Inflammatory macrophage (primary cell): ENCODE results near the gene PCED1B.
"Not testable (repeated sequence)": the region's sequence is repeated elsewhere in the genome, so short reads cannot be mapped to it uniquely, and the experiment has no call there.

Experiments used
- DNase-seq, 2 donors: peaks; one replicate each; pipeline ENCODE4 v3.0.0-alpha.2; 2020 to 2022

The PCED1B gene

DNA sequence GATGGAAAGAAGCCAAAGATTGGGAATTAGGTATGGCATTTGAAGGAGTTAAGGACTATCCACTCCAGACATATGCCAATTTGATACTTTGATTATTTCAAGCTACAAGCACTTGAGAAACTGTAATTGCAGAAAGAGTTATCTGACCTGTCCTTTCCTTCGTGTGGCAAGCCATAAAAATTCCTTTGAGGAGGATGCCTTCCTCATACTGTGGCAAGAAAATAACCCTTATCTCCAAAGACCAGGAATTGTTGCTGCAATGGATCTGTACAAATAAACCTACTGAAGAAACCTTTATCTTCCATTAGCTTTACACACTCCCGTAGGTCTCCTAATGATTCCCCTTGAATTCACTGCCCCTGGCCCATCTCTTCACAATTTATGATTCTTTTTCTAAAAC is 165.4 kb downstream of the PCED1B start:
- no peak for DNase-seq

DNA sequence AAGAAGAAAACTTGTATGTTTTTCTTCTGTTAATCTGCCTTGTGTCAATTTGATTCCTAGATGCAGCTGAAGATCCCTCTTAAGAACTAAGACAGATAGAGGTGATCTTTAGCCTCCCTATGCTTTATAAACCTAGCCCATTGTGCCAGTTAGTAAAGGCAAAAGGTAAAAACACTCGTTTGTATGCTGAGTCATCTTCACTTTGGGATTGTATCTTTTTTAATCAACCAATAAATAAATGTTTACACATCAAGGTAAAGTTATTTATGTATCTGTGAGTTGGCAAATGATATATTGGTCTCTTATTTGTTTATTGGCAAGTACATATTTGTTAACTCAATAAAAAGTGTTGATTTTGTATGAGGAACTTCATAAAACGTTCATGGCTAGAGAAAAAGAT is 166.2 kb downstream of the PCED1B start:
- no peak for DNase-seq

DNA sequence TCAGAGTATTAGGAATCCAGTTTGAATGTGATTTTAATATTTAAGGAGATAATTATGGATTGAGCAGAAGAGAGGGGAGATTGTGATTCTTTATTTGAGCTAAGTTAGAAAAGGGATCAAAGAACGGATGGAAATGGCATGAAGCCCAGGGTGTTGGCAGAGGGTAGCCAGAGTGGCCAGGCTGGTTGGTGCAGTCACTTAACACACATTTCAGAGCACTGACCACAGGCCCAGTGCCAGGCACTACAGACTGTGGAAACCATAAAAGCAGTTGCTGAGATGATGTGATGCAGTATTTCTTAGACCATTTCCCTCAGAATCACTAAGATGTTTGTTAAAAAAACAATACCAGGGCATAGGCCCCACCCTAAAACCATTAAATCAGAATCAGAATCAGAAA is 168.0 kb downstream of the PCED1B start:
- DNase-seq = no peak

DNA sequence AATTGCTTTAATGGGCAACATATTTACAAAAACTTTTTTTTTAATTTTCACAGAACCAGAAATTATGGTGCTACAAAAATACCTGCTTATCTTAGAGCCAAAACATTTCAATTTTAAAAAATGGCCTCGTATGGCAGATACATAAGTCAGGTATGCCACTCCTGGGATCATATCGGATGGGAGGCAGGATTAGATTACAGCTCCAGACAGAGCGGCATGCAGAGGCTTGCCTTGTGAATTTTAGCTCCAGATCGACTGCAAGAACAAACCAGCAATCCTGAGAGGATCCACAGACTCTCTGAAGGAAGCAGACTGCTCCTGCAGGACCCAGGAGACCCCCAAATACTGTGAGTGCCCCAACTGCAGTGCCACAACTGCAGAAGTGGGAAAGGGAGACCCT is 169.7 kb downstream of the PCED1B start:
- no peak for DNase-seq

DNA sequence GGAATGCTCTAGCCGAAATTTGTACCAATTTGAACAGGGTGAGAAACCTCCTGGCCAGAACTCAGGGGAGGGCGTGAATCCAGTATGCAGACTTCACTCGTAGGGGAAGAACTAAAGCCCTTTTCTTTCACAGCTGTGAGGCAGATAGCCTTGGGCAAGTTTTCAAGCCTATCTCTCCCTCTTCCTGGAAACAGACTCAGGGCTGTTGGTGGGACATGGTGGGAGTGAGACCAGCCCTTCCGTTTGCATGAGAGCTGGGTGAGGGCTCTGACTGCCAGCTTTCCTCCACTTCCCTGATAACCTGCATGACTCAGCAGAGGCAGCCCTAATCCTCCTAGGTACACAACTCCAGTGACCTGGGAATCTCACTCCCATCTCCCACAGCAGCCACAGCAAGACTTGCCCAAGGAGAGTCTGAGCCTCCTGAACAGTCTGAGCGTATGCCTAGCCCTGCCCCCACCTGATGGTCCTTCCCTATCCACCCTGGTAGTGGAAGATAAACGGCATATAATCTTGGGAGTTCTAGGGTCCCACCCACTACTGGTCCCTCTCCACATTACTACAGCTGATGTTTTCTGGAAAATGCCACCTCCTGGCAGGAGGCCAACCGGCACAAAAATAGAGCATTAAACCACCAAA is 170.4 kb downstream of the PCED1B start:
- no peak for DNase-seq

DNA sequence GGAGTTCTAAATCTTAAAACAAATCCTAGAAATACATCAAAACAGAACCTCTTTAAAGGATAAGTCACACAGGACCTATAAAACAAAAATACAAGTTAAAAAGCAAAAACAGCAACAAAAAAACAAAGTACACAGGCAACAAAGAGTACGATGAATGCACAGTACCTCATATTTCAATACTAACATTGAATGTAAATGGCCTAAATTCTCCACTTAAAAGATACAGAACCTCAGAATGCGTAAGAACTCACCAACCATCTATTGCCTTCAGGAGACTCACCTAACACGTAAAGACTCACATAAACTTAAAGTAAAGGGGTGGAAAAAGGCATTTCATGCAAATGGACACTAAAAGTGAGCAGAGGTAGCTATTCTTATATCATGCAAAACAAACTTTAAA is 172.5 kb downstream of the PCED1B start:
- no peak for DNase-seq

DNA sequence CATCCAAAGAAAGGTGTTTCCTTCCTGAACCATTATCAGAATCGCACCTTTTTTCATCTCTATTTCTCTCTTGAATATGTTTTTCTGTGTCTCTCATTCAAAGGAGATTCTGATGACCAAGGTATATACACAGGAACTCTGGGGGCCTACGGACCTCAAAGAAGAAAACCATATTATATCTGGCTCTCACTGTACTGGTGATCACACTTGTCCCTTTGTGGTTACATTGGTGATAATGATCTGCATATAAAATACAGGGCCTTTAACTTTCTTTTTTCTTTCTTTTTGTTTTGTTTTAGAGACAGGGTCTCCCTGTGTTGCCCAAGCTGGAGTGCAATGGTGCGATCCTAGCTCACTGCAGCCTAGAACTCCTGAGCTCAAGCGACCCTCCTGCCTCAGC is 185.5 kb downstream of the PCED1B start:
- no peak for DNase-seq

DNA sequence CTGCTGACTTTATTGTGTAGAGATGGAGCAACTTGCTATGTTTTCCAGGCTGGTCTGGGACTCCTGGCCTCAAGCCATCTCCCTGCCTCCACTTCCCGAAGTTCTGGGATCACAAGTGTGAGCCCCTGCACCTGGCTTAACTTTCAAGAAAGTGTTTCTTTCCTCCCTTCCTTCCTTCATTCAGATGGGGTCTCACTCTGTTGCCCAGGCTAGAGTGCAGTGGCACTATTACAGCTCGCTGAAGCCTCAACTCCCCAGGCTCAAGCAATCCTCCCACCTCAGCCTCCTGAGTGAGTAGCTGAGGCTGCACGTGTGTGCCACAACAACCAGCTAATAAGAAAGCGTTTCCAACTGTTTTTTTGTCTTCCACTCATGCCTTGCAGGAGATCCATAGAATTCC is 186.0 kb downstream of the PCED1B start:
- DNase-seq = no peak

DNA sequence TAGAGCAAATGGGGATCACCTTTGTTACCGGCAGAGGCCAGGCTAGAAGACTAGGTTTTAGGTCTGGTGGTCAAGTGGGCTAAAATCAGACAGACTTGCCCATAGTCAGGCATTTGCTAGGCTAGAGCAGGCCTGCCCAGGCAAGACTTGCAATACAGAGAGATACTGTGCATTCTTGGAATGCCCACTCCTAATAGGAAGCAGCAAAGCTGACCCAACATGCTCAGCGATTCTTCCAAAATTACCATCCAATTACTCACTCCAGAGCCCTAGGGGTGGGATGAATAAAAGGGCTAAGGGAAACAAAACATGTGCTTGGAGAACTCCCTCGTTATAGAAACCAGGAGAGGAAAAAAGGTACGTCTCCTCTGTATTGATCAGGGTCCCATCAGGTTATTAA is 188.2 kb downstream of the PCED1B start:
- no peak for DNase-seq

DNA sequence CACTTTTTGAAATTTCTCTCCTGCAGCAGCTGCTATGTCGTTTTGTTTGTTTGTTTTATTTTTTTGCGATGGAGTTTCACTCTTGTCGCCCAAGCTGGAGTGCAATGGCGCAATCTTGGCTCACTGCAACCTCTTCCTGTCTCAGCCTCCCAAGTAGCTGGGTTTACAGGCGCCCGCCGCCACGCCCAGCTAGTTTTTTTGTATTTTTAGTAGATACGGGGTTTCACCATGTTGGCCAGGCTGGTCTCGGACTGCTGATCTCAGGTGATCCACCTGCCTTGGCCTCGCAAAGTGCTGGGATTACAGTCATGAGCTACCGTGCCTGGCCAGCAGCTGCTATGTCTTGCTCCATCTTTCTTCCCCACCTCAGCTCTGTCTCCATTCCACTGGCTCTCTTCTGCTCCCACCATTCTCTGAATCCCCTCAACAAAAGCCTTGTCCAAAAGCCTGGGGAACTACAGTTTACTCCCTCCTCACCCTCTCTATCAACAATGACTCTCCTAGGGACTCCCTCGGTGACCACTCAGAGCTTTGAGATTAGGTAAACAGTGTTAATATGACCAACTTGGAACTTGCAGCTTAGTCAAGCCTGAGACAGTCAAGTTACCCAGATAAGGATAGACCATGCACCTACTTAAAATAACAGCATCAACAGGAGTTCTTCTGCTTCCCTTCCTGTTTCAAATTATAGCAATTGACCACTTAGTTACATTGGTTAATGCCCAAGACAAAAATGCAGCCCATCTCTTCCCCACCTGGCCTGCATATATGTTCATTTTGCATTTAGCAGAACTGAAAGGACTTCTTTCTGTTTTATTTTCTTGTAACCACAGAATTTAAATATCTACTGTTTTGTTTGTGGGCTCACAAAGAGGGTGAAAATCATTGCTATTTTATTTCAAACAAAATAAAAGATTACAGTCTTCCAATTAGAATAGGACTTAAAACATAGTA is 189.4 kb downstream of the PCED1B start:
- no peak for DNase-seq

DNA sequence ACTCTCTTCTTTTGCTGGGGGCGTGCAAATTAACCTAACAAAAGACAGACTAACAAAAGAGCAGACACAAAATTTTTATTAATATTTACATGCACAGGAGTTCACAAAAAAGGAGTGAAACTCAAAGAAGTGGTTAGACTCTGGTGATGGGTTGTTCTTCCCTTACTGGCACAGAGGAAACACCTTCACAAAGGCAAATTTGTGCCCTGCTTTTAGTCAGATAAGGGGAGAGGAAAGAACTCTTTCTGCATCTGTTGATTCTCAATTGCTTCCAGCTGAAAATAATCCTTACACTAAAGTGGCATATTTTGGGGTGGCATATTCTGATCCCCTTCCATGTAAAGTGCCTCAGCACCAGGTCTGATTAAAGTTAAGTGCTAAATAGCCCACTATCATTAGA is 190.5 kb downstream of the PCED1B start:
- no peak for DNase-seq

DNA sequence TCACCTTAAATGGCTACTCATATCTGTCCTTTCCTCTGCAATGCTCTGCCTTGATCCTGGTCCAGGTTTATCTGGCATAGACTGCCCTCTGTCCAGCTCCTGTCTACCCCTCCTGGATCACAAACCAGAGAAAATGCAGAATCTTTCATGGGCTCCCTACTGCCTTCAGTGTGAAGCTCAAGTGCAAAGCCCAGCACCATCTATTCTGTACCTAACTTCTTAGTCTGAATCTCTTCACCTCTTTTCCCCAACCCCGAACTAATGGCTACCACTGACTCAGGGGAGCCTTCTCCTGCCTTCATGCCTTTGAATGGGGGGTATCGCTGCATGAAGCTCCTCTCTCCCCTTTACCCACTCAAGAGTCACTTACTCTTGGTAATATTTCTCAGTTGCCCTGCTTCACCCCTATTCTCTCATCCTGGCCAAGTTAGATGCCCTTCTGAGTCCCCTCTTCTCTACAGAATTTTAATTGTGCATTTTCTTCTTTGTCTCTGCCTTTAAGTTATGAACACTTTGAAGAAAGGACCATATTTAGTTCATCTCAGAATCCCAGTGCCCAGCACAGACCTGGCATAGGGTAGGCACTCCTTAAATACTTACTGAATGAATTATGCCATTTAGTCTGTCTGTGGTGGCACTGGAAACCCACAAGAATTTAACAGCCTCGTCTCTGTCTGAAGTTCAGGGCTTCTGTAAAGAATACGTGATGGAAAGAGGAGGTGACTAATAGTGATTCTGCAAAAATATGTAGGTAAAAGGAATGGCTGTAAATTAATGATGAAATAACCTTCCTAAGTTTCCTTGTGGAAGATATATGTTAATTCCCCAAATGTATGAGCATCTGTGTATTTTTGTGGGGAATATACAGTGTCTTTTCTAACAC is 191.6 kb downstream of the PCED1B start:
- DNase-seq = no peak

DNA sequence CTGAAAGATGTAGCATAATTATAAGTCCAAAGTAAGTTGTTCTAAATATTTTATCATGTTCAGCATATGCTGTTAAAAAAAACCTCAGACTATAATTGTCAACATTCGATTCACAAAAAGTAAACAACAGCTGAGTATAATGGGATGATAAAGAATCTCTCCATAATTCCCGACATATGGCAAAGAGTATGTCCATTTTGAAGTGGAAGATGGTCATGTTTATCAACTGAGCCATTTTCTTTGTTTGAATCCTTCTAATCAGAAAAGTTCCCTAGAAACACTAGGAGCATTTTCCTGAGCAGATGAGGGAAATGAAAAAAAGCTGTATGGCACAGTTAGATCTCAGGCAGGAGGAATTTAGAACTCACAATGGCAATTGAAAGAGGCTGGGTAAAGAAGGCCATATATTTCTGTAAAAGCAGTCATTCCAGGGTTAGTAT is 192.4 kb downstream of the PCED1B start:
- no peak for DNase-seq

DNA sequence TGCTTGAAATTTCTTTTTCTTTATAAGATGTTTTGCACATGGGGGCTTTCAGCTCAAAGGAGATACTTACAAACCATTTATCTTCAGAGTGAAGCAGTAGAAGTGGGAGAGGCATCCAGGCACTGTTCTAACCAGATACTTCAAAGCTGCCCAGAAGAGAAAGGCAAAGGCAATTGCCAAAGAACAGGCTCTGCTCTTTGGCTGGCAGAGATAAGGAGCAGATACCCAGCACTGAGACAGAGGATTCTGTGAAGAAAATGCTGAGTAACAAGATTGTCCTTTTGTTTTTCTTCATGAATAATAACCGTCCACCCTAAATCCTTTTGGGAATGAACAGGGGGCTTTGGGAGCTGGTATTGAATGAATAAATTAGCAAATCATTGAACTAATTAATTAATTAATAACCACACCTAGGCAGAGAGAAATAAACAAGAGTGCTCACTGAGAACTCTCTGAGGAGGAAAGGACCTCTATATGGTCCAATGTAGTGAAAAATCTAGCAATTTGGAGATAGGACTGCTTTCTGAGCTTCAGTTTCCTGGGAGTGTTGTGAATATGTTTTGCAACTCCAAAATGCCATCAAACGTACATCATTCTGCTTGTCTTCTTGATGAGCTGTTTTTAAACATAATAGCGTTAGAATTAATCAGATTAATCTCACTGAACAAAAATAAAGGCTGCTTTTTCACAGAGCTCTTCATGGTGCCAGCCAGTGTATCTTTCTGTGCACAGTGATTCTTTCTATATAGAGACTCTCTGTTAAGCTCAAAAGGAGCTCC is 193.2 kb downstream of the PCED1B start:
- DNase-seq = no peak

DNA sequence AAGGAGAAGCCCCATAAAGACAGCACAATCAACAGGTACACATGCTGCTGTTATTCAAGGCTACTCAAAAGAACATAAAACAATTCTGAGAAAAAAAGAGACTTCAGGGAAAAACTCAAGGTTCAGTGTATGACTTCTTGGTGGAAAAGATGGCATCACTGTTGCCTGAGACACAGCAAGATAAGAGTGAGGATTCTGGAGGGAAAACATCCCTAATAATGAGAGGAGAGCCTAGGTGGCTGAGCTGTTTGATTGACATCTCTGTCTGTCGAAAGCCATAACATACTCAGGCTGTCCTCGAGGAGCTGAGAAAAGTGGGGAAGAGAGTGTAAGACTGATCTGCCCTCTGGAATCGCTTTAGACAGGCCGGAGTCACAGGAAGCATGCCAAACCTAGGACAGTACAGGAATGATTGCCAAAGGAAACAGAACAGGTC is 193.8 kb downstream of the PCED1B start:
- DNase-seq = no peak

DNA sequence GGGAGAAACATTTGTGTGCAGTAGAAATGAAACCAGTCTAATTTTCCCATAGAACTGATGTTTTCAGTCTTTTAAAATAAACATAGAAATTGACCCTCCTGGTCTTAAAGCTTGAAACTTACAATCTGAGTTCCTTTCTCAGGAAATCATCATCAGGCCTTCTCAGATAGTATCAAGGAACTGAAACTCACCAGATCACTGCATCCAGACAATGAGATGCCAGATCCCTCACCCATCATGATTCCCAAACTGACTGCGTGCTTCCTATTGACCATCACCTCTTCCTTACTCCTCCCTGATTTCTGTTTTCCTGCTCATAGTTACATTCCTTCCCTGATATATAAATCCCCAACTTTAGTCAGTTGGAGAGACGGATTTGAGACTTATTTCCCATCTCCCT is 195.3 kb downstream of the PCED1B start:
- no peak for DNase-seq

DNA sequence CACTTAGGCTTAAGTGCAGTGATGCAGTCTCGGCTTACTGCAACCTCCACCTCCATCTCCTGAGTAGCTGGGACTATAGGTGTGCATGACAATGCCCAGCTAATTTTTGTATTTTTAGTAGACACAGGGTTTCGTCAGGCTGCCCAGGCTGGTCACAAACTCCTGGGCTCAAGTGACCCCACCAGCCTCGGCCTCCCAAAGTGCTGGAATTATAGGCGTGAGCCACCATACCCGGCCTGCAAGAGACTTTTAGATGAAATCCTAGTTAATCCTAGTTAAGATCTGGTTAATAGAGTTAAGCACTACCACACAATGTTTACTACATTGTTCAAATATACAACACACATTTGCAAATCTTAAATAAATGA is 196.8 kb downstream of the PCED1B start:
- no peak for DNase-seq

DNA sequence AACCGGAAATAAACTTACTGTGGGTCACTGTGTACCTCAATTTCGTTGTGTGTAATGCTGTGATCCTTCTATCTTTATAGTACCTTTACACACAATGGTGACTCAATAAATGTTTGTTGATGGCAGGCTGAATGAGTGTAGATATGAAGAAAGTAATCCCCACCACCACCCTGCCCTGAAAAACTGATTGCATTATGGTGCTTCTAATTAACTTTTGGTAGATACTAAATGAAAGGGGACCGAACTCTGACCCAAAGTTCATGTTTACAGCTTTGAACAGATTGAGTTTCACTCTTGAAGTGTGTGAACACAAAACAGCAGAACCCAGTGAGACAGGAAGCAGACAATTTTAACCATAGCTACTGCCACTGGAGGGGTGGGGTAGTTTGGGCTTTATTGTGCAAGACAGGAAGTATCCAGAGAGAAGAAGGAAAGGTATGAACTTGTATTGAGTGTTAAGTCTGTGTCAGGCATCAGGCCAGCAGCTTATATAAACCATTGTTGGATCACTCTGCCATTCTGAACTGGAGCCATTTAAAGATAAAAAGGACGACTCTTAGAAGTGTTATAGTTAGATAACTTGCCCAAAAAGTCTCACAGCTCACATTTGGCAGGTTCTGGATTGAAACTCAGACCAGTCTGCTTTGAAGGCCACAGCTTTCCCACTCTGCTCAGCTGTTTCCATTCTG is 197.3 kb downstream of the PCED1B start:
- DNase-seq = peak; percentile 30 to 63

DNA sequence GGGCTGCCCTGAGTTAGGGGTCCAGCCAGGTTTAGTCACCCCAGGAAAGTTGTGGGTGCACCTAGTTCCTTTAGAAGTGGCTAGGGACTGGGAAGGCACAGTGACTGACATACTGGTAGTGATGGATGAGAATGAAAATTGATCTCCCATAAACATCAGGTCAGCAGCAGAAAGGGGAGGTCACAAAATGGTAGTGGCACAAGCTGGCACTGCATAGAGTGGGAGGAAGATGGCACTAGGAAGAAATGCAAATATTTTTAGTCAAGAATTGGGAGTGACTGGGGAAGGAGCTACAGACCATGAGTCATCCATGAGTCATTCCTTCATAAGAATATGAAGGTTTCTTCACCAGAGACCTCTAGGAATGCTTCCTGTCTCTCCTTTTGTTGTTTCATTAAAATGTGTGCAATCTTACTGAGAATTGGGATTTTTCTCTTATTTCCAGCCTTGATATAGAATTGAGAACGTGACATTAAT is 198.6 kb downstream of the PCED1B start:
- DNase-seq = peak; percentile 81 to 92

DNA sequence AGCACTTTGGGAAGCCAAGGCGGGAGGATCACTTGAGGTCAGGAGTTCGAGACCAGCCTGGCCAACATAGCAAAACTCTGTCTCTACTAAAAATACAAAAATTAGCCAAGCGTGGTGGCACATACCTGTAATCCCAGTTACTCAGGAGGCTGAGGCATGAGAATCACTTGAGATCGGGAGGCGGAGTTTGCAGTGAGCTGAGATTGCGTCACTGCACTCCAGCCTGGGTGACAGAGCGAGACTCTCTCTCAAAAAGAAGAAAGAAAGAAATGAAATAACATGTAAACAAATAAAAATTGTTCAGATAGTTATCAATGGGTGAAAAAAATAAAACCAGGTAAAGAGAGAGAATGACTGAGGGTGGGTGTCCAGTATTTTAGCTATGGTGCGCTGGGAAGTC is 200.3 kb downstream of the PCED1B start:
- DNase-seq = not testable (repeated sequence)

DNA sequence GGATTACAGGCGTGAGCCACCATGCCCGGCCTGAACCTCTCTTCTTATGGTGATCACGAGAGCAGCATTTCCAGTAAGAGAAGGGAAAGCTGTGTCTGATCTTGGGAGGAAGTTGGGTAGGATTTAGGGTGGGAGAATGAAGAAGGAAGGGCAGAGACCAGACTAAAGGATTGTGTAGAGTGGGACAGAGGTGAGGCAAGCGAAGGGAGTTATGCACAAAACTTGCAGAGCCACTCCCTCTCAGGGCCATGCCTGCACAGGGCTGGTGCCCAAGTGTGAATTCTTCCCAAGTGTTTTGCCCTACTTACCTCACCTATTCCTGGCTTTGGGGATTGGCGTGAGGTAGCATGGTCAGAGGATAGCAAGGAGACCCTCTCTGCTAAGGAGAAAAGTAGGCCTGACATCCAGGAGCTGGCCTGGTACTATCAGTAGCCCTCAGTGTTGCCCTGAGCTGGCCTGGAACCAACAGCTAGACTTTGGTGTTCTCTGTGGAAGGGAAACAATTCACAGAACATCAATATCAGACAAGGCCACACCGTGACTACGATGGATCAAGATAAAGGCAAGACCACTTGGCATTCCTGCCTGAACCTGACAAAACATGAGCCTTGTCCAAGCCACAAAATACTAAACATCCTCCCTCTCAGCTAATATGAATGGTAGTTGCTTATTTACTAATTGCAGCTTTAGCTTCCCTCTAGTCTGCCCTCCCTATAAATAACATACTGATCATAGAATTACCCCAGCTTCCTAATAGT is 201.3 kb downstream of the PCED1B start:
- DNase-seq = peak; percentile 4 to 26
